NCI-H128 (cell line): ENCODE data around the gene ARRDC1.
"Not testable (repeated sequence)": the region's sequence is repeated elsewhere in the genome, so short reads cannot be mapped to it uniquely, and the experiment has no call there.

ENCODE experiments used
- DNase-seq: peaks from one replicate; lab custom pipeline; 2025; ENCODE audit not compliant: unreplicated experiment; lab: John Stamatoyannopoulos, UW

The ARRDC1 gene

GRCh38 chr9:137583347-137583746 lies 22.1 kb upstream of the ARRDC1 start:
- no peak for DNase-seq

GRCh38 chr9:137583957-137584356 lies 21.5 kb upstream of the ARRDC1 start:
- DNase-seq: no peak

GRCh38 chr9:137586854-137587253 lies 18.6 kb upstream of the ARRDC1 start:
- no peak for DNase-seq

- no peak for DNase-seq
Observed at GRCh38 chr9:137588311-137588710, 17.2 kb upstream of the ARRDC1 start.

GRCh38 chr9:137588891-137589290 lies 16.6 kb upstream of the ARRDC1 start:
- no peak for DNase-seq

- DNase-seq: no peak
Observed at GRCh38 chr9:137589441-137590122, 15.9 kb upstream of the ARRDC1 start.

- DNase-seq: no peak
Observed at GRCh38 chr9:137590123-137590468, 15.4 kb upstream of the ARRDC1 start.

- peak; percentile 75 for DNase-seq
Observed at GRCh38 chr9:137590469-137591383, 14.8 kb upstream of the ARRDC1 start, which contains the start of gene ZMYND19. Gene ZMYND19 (minus strand): TSS chr9:137590512. CDS start chr9:137590263, 249 bp downstream.

- DNase-seq: no peak
Observed at GRCh38 chr9:137592767-137593166, 12.7 kb upstream of the ARRDC1 start.

GRCh38 chr9:137593176-137593575 lies 12.3 kb upstream of the ARRDC1 start:
- DNase-seq: no peak

- not testable (repeated sequence) for DNase-seq
Observed at GRCh38 chr9:137596577-137596976, 8.9 kb upstream of the ARRDC1 start.

- DNase-seq: no peak
Observed at GRCh38 chr9:137598943-137599342, 6.5 kb upstream of the ARRDC1 start.

- DNase-seq: no peak
Observed at GRCh38 chr9:137602661-137603060, 2.8 kb upstream of the ARRDC1 start.

- DNase-seq: no peak
Observed at GRCh38 chr9:137603879-137604278, 1.6 kb upstream of the ARRDC1 start.

GRCh38 chr9:137604345-137605086 lies 970 bp upstream of the ARRDC1 start:
- DNase-seq: no peak

GRCh38 chr9:137606005-137606621 lies 627 bp downstream of the ARRDC1 start:
- DNase-seq: no peak

- no peak for DNase-seq
Observed at GRCh38 chr9:137606734-137607138, 1.2 kb downstream of the ARRDC1 start.

GRCh38 chr9:137607141-137607857 lies 1.8 kb downstream of the ARRDC1 start:
- DNase-seq: no peak

- DNase-seq: no peak
Observed at GRCh38 chr9:137610944-137611343, 5.5 kb downstream of the ARRDC1 start.
